Activated CD4-positive, alpha-beta T cell treated with anti-CD3 and anti-CD28 coated beads, Interleukin-10, Interleukin-2, amounts not matched to agents 100 ng/mL and 50 ng/mL, durations not matched to agents 16 hours and 8 hours (primary cell): ENCODE data around the gene NDUFV2.
"Not testable (repeated sequence)": the region's sequence is repeated elsewhere in the genome, so short reads cannot be mapped to it uniquely, and the experiment has no call there.

ENCODE experiments used
- DNase-seq: peaks from one replicate; pipeline ENCODE4 v3.0.0-alpha.2; 2020

NDUFV2 gene

DNA sequence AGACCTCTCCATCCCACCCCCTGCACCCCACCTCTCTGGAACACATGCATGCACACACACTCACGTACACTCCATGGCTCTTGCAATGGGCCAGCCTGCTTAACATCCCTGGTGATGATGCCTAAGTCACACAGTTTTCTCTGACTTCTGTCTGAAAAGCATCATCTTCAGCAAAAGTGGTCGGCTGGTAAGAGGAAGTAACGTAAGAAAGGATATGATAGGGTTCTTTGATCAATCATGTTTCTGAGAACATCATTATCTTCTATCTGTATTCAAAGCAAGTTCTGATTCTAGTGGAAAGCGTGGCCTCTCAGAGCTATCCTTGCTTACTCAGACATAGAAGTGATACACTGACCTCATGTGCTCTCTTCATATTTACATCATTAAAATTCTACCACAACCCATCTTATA lies 11.4 kb upstream of the NDUFV2 start:
- DNase-seq: peak; percentile 87

GRCh38 chr18:9092665-9093064 lies 9.8 kb upstream of the NDUFV2 start:
- no peak for DNase-seq

GRCh38 chr18:9093109-9093508 lies 9.4 kb upstream of the NDUFV2 start:
- not testable (repeated sequence) for DNase-seq

- peak; percentile 81 for DNase-seq
These were observed 7.9 kb upstream of the NDUFV2 start for GRCh38 chr18:9094307-9095226.

GRCh38 chr18:9095297-9096006 lies 7.0 kb upstream of the NDUFV2 start:
- peak; percentile 90 for DNase-seq

DNA sequence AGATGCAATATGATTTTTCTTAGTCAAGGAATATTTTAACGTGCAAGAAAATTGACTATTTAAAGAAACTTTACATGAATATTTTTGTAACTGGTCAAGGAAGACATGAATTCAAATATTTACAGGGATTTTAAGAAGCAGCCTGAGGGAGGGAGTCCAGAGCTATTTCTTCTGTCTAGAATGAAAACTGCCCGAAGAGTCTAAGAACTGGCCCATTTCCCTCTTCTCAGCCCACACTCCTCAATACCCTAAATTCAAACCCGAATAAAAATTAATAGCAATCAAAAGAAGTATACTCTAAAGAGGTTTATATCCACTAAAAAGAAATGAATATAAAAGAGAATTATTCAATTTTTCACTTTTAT lies 6.5 kb upstream of the NDUFV2 start:
- DNase-seq: no peak

DNA sequence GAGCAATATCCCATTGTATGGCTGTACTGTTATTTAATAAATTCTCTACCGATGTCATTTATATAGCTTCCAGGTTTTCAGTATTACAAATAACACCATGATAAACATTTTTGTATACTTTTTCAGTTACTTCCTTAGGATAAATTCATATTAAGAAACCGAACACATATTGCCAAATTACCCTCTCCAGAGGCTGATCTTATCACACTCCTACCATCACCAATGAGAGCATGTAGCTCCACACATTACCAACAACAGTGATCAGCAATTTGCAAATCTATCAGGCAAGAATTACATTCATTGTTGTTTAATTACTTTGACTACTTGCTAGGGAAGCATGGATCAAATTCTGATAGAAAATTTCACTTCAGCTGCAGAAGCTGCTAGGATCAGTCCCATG lies 5.8 kb upstream of the NDUFV2 start:
- DNase-seq: no peak

GRCh38 chr18:9097349-9097748 lies 5.2 kb upstream of the NDUFV2 start:
- DNase-seq: no peak

- DNase-seq: no peak
These were observed 1.7 kb upstream of the NDUFV2 start for GRCh38 chr18:9100796-9101195.

DNA sequence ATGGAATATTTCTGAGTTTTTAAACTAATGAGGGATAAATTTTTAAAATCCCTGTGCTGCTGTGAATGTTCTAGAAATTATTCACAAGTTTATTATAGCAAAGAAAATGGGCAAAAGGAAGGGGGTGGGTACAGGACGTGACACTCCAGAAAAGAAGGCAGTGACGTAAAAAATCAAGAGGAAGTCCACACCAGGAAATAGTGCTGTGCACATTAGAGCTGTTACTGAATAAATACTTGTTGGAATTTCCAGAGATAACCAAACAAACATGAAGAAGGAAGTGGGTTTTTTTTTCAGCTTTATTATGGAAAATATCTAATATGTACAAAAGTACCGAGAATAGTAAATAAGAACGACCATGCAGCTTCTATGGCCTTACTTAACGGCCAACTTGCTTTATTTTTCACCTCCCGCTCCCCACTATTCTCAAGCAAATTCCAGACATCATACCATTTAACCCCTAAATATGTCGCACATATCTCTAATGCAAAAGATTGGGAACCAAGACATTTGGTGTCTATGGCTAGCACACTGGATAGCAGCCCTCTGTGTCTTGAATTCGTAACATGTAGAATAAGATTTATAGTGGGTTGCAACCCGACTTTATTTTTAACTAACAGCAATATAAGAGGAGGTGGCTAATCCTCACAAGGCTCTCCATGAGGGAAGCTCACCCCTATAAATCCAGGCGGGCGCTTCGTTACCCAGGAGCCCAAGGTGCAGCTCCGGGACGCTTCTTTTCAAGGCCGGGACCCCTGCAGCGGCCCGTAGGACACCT lies 580 bp upstream of the NDUFV2 start:
- DNase-seq: peak; percentile 72

DNA sequence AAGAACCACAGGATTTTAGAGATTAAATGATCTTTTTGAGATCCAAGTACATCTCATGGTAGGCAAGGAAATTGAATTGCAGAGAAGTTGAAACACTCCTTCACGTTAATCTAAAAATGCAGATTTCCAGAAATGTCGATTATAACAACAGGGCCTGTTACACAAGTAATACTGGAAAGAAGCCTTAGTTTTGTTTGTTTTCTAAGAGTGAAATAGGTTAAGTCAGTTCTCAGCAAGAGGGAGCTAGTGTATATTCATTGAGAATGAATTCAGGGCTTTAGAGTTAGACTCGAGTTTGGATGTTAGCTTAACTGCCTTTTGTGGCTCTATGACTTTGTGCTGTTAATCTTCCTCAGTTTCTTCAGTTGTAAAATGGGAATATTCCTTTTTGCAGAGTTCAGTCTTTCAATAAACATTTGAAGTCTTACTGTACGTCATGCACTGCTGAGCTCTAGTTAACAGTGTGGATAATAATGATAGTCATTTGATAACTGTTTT lies 926 bp downstream of the NDUFV2 start:
- no peak for DNase-seq

DNA sequence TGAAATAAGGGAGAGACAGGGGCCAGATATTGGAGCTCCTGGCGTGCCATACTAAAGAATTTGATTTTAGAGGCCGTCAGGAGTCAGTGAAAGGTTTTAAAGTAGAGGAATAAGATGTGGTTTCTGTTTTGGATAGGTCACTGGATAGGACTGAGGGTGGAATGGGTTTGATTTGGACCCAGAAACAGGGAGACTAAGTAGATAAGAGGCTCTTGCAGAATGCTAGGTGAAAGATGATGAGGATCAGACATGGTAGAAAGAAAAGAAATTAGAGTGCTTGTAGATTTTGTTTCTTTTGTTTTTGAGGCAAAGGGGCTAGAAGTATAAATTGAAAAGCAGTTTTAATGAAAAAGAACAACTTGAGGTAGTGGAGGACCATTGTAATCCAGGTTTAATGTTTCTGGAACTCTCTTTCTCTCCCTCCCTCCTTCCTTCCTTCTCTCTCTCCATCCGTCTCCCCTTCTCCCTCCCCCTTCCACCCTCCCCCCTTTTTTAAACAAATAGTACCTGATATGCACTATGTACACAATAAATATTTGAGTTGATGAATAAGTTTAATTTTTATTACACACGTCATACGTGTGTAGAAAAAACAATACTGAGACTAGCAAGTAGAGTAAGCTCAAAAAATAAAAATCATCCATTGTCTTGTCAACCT lies 1.9 kb downstream of the NDUFV2 start:
- no peak for DNase-seq

GRCh38 chr18:9105420-9105819 lies 2.9 kb downstream of the NDUFV2 start:
- DNase-seq: no peak

DNA sequence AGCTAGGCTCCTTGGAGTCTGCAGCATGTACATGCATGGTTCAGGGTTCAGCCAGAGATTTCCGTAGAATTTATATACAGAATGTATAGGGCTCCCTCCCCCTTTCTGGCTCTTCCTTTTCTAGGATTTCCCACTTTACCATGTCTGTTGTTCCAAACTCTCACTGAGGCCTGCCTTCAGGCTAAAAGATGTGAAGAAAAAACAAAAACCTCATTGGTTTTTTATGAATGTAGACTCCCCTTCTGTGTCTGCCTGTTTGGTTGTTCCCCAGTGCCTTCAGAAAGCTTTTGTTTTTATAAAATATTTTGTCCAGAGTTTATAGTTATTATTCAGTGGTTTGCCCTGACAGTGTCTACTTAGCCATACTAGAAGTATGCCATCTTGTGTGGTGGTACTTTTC lies 3.6 kb downstream of the NDUFV2 start:
- DNase-seq: no peak

DNA sequence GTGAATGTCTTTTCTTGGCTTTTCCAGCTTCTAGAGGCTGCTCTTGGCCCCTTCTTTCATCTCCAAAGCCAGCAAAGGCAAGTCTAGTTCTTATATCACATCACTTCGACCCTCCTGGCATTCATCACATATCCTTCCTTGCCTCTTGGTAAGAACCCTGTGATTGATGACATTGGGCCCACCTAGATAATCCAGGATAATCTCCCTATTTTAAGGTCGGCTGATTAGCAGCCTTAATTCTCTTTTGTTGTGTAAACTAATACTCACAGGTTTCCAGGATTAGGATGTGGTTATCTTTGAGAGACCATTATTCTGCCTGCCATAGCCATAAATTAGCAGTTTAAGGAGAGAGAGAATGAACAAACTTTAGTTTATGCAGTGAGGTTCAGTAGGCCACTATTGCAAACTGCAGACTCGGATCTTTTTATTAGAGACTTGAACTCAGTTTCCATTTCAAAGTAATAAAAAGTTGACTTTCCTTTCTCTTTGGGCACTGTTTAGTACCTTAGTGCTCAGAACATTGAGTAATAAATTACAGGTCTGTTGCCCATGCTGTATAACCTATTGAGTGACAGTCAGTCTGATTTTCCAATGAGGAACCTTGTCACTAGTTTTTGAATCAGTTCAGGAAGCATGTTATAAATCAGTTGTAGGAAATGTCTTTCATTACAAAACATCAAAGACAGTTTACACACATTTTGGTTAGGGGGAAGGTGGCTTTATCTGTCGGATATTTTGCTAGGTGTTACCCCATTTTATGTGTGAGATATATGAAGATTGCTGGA lies 4.5 kb downstream of the NDUFV2 start:
- DNase-seq: no peak

DNA sequence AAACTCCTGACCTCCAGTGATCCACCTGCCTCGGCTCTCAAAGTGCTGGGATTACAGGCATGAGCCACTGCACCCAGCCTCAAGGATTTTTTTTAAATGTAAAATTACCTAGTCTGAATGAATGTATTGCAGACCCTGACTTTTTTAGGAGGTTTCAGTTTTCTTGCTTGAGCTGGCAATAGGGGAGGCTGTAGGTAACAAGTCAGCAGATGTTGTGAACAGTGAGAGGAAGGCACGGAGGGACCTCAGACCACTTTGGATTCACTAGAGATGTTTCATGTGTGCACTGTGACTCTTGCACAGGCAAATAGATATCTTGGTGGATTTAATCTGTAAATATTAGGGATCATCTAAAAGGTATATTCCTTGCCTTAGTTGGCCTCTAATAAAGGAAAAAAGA lies 6.4 kb downstream of the NDUFV2 start:
- no peak for DNase-seq

DNA sequence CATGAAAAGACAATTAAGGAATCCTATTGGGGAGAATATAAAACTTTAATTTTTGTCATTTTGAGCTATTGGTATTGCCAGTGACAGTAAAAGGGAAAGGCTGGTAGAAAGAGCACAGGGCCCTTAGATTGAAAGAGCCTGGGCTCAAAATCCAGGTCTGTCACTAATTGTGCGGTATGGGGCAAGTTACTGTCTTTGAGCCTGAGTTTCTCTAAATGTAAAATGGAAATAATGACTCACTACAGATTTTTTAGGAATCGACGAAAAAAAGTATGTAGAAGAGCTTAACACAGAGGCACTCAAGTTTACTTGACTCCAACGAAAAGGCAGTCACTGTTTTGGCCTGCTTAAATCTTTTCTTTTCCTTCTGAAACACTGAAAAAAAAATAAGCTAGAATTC lies 7.0 kb downstream of the NDUFV2 start:
- no peak for DNase-seq

DNA sequence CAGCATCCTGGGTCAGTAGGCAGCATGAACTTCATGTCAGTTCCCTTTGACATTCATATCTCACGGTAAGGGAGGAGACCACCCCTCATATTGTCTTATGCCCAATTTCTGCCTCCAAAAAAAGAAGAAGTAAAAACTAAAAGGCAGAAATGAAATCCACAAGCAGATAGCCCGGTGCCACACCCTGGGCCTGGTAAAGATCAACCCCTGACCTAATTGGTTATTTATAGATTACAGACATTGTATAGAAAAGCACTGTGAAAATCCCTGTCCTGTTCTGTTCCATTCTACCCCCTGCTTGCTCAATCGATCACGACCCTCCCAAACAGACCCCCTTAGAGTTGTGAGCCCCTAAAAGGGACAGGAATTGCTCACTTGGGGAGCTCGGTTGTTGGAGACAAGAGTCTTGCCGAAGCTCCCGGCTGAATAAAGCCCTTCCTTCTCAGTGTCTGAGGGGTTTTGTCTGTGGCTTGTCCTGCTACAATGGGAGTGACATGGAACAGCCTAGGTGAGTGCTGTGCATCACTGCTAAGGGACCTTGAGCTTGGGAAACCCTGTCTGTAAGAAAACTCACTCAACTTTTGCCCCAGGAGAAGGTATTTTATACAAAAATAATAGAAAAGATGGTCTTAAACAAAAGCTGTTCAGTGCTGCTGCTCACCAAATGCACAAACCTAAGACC lies 11.1 kb downstream of the NDUFV2 start:
- DNase-seq: no peak

- DNase-seq: no peak
These were observed 13.5 kb downstream of the NDUFV2 start for GRCh38 chr18:9115984-9116383.

DNA sequence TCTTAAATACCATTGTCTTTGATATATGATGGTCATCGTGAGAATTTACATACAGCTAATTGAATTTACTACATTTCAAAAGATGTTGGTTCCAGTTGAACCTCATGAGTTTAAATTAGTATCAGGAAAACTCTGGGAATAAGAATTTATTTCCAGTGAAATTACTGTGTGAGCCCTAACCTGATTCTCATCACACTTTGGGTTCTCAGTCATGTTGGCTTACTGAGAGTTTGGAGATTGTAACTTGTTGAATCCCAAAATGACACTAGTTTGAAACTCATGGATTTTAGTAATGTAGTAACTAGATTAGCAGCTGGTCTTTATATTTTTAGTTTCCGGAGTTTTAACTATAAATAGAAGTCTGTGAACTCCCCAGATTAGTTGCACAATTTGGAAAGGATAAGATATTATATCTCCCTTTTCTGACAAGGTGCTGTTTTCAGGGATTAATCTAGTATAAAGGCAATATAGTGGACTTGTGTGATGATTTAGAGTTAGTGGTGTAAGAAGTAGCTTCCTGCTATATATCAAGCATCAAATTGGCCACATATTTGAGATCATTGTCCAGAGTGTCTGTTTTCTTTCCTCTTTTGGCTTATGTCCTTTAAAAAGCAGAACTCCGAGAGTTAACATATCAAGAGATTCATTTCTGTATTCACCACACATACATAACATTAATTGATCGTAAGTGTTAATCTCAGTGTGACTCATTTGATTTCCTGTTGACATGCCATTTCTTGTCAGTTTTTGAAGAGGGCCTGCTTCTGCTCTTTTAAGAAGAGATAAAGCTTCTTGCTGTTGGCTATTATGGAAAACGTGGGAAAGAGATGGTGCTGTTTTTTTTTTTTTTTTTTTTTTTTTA lies 15.7 kb downstream of the NDUFV2 start:
- peak; percentile 83 for DNase-seq
